ENCODE data around the gene CAPN10. TPM values are rescaled to one million over a fixed set of nuclear protein-coding genes. Genes with fewer than 3 reads are reported as not detected.

Gene CAPN10
- total RNA-seq, 1 experiment from 2014 or later: 47.4 TPM

DNA sequence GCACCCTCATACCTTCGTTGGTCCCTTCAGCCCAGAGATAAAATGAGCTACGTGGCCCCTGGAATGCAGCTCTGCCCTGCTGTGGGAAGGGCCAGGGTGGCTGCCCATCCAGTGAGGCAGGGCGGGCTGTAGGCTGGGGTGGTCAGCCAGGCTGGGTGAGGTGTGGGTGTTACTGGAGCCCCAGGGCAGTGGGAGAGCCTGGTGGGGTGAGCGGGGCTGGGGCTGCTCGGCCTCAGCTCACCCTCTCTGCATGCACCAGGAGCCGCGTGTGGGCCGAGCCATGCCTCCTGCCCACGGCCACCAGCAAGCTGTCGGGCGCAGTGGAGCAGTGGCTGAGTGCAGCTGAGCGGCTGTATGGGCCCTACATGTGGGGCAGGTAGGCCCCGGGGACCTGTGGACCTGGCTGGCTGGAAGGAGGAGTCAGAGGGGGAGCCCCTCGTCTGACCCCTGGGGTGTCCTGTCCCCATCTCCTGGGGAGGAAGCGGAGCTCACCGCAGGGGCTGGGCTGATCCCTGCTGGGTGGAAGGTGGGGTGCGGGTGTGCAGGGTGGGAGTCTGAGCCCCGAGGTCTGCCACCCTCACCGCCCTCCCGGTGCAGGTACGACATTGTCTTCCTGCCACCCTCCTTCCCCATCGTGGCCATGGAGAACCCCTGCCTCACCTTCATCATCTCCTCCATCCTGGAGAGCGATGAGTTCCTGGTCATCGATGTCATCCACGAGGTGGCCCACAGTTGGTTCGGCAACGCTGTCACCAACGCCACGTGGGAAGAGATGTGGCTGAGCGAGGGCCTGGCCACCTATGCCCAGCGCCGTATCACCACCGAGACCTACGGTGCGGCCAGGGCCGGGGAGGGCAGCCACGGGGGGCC lies 12.8 kb upstream of the CAPN10 start:
- H4K5ac ChIP-seq (ENCODE audit: insufficient read length, low read depth, low read length): no peak overlapping the region
- no peak overlapping the region for H3K18ac ChIP-seq (ENCODE audit: insufficient read length, low read depth, low read length)
- no peak overlapping the region for H3K14ac ChIP-seq (ENCODE audit: insufficient read depth, low read length)
- peaks cover 2% of the 10 kb centered on the region; the same call in 1 of the 2 replicates for H3K4me1 ChIP-seq (ENCODE audit: insufficient read depth, low read length)
- no peak overlapping the region for H2AFZ ChIP-seq (ENCODE audit: low read length)
- no peaks in the 10 kb centered on the region for H4K20me1 ChIP-seq (ENCODE audit: control insufficient read depth, insufficient read depth, insufficient read length)
- TF ChIP-seq, protein P1, sequence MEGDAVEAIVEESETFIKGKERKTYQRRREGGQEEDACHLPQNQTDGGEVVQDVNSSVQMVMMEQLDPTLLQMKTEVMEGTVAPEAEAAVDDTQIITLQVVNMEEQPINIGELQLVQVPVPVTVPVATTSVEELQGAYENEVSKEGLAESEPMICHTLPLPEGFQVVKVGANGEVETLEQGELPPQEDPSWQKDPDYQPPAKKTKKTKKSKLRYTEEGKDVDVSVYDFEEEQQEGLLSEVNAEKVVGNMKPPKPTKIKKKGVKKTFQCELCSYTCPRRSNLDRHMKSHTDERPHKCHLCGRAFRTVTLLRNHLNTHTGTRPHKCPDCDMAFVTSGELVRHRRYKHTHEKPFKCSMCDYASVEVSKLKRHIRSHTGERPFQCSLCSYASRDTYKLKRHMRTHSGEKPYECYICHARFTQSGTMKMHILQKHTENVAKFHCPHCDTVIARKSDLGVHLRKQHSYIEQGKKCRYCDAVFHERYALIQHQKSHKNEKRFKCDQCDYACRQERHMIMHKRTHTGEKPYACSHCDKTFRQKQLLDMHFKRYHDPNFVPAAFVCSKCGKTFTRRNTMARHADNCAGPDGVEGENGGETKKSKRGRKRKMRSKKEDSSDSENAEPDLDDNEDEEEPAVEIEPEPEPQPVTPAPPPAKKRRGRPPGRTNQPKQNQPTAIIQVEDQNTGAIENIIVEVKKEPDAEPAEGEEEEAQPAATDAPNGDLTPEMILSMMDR (conservative IDR thresholded peaks at IDR 0.05): no peak
- peaks cover 8% of the 10 kb centered on the region for H3K27me3 ChIP-seq (ENCODE audit: insufficient read depth, low read length)
- no peak overlapping the region for H2BK15ac ChIP-seq (ENCODE audit: low read depth, low read length)
- H2BK120ac ChIP-seq (ENCODE audit: low read depth, low read length, poor library complexity, severe bottlenecking): no peak overlapping the region
- no peak overlapping the region for H3T11ph ChIP-seq (ENCODE audit: low read length)
- H2AK5ac ChIP-seq (ENCODE audit: insufficient read length, low read length): no peak overlapping the region
- Mint-ChIP-seq H3K27me3 (ENCODE audit: low read depth) (peaks cover 9% of the 10 kb centered on the region), H3K4me1 (peaks cover 0 to 3% of the 10 kb centered on the region in 2 experiments; a peak in 2 of 4 replicates), H3K9me3 (no peaks in the 10 kb centered on the region), H3K27ac (no peak overlapping the region), H3K36me3 (ENCODE audit: insufficient read depth in 1 of 3, low read depth in 3 of 3) (no peaks in the 10 kb centered on the region), H3K4me3 (no peak overlapping the region)
- H4K91ac ChIP-seq (ENCODE audit: insufficient read length, low read depth, low read length): no peak overlapping the region
- DNase-seq: no peak
- H3K79me2 ChIP-seq (ENCODE audit: insufficient read depth, low read length): no peaks in the 10 kb centered on the region; the same call in 1 of the 2 replicates
- H3K9me3 ChIP-seq (ENCODE audit: control insufficient read depth, low read depth, low read length): no peaks in the 10 kb centered on the region
- H3K4ac ChIP-seq (ENCODE audit: low read depth, low read length): no peak overlapping the region
- no peak overlapping the region for H3K56ac ChIP-seq (ENCODE audit: insufficient read length, low read depth, low read length)
- H2BK20ac ChIP-seq (ENCODE audit: low read depth, low read length, poor library complexity, severe bottlenecking): no peak overlapping the region
- no peaks in the 10 kb centered on the region for H3K79me1 ChIP-seq (ENCODE audit: insufficient read depth, low read depth, low read length, poor library complexity, severe bottlenecking)
- H3K4me2 ChIP-seq (ENCODE audit: insufficient read depth, insufficient read length, low read length): no peak overlapping the region
- no peak overlapping the region for H3K23ac ChIP-seq (ENCODE audit: insufficient read length, low read depth, low read length)
- H4K8ac ChIP-seq (replicated peaks; ENCODE audit: insufficient read length, low read depth, low read length): no peak overlapping the region
- H3K23me2 ChIP-seq (ENCODE audit: insufficient read length, low read depth, low read length, poor library complexity, severe bottlenecking): peaks cover 6% of the 10 kb centered on the region
- no peak overlapping the region for H2BK5ac ChIP-seq (ENCODE audit: insufficient read length, low read length)
- no peak overlapping the region for H3K9ac ChIP-seq (ENCODE audit: extremely low read depth, insufficient read length, low read length)
- no CpG with 5 or more reads among the region's 37 CpGs for WGBS (ENCODE audit: extremely low coverage, insufficient read length, low lambda C conversion rate)
- no peak overlapping the region for H2BK12ac ChIP-seq (ENCODE audit: insufficient read length, low read depth, low read length)
- H3K27ac ChIP-seq (ENCODE audit: insufficient read length, low read depth, low read length): no peak overlapping the region
